Stromal cell of bone marrow (primary cell): ENCODE results near the gene MTF1.
A peak's percentile ranks its signal among the peaks of the same experiment; 100 is the strongest.

Experiments used
- DNase-seq: peaks from one replicate; pipeline ENCODE4 v3.0.0-alpha.2; 2012; ENCODE audit warnings: low read depth

MTF1 gene

GRCh38 chr1:37867784-37868183 is 8.4 kb upstream of the MTF1 start:
- no peak for DNase-seq

- DNase-seq = no peak
Observed at GRCh38 chr1:37866491-37866890, 7.1 kb upstream of the MTF1 start.

GRCh38 chr1:37865348-37866120 is 6.1 kb upstream of the MTF1 start:
- peak; percentile 39 for DNase-seq

- DNase-seq = no peak
Observed at GRCh38 chr1:37862330-37862729, 2.9 kb upstream of the MTF1 start.

- no peak for DNase-seq
Observed at GRCh38 chr1:37861151-37861550, 1.8 kb upstream of the MTF1 start.

GRCh38 chr1:37860346-37860666 is 914 bp upstream of the MTF1 start:
- no peak for DNase-seq

GRCh38 chr1:37858931-37859506 is 373 bp downstream of the MTF1 start:
- DNase-seq = no peak

GRCh38 chr1:37854406-37854805 is 5.0 kb downstream of the MTF1 start:
- no peak for DNase-seq

GRCh38 chr1:37853157-37853556 is 6.2 kb downstream of the MTF1 start:
- no peak for DNase-seq

- peak; percentile 28 for DNase-seq
Observed at GRCh38 chr1:37851782-37852210, 7.6 kb downstream of the MTF1 start.

- DNase-seq = no peak
Observed at GRCh38 chr1:37851262-37851661, 8.1 kb downstream of the MTF1 start.

GRCh38 chr1:37850352-37850955 is 8.9 kb downstream of the MTF1 start:
- no peak for DNase-seq

GRCh38 chr1:37849480-37849879 is 9.9 kb downstream of the MTF1 start:
- no peak for DNase-seq

GRCh38 chr1:37846647-37847339 is 12.6 kb downstream of the MTF1 start:
- no peak for DNase-seq

GRCh38 chr1:37845786-37846185 is 13.6 kb downstream of the MTF1 start:
- no peak for DNase-seq

- no peak for DNase-seq
Observed at GRCh38 chr1:37845049-37845646, 14.2 kb downstream of the MTF1 start.

GRCh38 chr1:37844536-37844935 is 14.9 kb downstream of the MTF1 start:
- no peak for DNase-seq

- no peak for DNase-seq
Observed at GRCh38 chr1:37841652-37842051, 17.7 kb downstream of the MTF1 start.

- DNase-seq = no peak
Observed at GRCh38 chr1:37840711-37841110, 18.7 kb downstream of the MTF1 start.

GRCh38 chr1:37839676-37840075 is 19.7 kb downstream of the MTF1 start:
- no peak for DNase-seq

GRCh38 chr1:37836788-37837187 is 22.6 kb downstream of the MTF1 start:
- DNase-seq = no peak

GRCh38 chr1:37831809-37832208 is 27.6 kb downstream of the MTF1 start:
- DNase-seq = no peak

GRCh38 chr1:37831109-37831508 is 28.3 kb downstream of the MTF1 start:
- no peak for DNase-seq
